HG03139 (cell line): ENCODE measurements around the gene KIF26B.
"Not testable (repeated sequence)": the region's sequence is repeated elsewhere in the genome, so short reads cannot be mapped to it uniquely, and the experiment has no call there.

Source experiments
- ATAC-seq: cut with Tn5 transposase; IDR thresholded peaks from one replicate; pipeline ENCODE4 v1.9.1; 2021; ENCODE audit not compliant: unreplicated experiment

The KIF26B gene

DNA sequence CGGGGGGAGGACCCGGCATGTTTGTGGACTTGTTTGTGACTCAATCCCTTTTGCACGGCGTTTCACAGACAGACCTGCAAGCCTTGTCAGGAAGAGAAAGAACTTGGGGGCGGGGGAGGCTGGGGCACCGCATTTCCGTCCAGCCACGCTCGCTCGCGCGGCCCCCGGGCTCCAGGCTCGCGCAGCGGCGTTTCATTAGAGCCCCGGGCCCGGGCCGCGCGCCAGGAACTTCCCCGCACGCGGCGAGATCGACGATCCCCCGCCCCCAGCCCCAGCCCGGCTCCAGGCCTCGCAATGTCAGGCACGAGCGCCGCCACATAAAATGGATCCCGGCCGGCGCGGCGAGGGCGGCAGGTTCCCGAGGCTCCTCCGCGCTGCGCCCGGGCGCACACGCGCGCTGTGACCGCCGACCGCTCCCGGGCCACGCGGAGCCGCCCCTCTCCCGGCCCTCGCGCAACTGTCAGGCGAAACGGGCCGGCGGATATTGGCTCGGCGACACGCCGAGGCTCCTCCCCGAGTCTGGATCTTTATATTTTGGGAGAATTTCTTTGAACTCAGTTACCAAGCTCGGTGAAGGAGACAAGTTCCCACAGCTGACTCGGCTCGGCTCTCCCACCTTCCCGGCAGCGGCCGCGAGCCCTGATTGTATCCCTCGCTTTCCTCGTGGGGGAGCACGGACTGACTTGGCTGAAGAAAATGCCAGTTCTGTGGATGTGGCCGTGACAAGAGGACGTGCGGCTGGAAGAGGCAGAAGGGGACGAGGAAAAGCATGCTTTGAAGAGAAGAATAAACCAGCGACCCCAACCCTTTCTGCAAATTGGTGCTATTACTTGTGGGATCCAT is at the start of gene KIF26B:
KIF26B (plus strand) TSS at position 557 of the 843 bp plus-strand sequence. CDS start 440 bp downstream, outside the sequence.
- ATAC-seq, result no peak

DNA sequence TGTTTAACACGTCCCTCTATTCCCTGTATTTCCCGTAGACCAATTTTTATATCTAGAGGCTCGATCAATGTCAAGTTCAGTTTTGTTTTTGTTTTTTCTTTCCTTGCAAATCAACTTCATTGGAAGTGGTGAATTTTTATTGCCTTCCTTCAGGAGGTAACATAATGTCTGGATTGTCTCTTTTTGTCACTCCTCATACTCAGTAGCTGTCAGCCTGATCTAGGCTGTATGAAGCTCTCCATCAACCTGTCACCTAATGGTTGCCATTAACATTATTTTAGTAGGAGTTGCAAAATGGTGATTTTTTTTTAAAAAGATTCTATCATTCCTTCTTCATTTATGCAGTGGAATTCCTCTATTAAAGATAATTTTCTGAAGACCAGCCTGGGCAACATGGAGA is 49.7 kb upstream of the KIF26B start:
- ATAC-seq, result no peak

DNA sequence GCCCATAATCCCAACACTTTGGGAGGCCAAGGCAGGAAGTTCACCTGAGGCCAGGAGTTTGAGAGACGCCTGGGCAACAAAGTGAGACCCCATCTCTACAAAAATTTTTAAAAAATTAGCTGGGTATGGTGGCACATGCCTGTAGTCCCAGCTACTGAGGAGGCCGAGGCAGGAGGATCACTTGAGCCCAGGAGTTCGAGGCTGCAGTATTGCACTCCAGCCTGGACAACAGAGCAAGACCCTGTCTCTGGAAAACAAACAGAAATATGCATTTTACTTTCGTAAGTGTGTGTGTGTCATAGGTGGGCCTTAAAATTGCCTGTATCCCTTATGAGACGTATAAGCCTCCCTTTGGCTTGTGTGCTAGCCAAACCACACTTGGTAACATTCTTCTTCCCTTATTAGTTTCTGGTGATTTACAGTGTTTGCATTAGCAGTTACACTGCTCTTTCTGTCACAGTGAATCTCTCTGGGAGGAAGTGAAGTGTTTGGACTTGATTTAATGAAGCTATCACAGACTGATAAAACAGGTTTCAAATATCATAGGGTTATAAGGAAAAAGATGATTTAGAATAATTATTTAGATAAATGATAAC is 48.9 kb upstream of the KIF26B start:
- ATAC-seq, result no peak

GRCh38 chr1:245107776-245108114 is 47.0 kb upstream of the KIF26B start:
- no peak for ATAC-seq

GRCh38 chr1:245108246-245108645 is 46.5 kb upstream of the KIF26B start:
- ATAC-seq, result no peak

DNA sequence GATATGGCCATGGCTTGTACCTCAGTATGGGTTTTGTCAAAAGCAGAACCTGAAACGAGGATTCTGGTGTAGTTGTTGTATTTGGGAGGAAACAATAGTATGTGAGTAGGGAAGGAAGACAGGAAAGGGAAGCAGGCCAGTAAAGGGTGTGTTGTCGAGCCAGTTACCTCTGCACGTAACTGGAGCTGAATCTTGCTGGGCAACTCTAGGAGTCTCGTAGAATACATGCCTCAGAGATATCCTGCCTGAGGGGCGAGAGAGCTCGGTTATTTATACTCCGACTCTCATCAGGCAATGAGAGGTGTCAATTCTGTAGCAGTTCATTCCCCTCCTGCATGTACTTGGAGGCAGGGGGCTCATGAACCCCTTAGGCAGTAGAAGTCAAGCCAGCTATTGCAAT is 45.9 kb upstream of the KIF26B start:
- no peak for ATAC-seq

DNA sequence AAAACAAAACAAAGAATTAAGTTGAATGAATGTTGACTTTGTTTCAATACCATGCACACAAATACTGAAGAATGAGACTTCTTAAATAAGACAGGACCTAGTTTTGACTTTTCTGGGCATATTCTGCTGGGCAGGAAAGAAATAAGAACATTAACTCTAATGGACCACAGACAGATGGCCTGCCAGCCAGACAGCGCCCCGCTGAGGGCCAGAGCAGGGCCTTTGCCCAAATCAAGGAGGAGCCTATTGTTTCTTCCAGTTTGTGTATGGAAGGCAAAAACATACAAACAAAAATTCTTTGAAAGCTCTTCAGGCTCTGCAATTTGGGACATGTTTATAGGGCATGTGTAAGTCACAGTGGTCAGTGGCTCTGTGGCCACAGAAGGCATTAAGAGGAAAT is 44.4 kb upstream of the KIF26B start:
- no peak for ATAC-seq

DNA sequence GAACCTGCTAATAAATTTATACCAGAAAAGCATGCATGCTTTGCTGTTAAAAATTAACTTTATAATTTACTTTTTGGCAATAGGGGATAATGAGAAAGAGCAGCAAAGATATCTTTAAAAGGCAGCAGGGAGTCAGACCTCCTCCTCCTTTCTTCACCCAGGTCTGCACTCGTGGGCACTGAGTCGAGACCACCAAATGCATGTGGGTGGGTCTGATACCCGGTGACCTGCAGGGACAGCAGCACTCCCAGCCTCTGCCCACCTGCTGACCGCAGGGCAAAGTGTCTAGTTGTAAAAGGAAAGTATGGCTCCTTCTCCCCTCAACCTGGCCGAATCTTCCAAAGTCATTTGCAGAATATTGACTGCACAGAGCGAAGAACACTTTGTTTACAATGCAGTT is 43.7 kb upstream of the KIF26B start:
- no peak for ATAC-seq

GRCh38 chr1:245113649-245114048 is 41.1 kb upstream of the KIF26B start:
- ATAC-seq, result no peak

DNA sequence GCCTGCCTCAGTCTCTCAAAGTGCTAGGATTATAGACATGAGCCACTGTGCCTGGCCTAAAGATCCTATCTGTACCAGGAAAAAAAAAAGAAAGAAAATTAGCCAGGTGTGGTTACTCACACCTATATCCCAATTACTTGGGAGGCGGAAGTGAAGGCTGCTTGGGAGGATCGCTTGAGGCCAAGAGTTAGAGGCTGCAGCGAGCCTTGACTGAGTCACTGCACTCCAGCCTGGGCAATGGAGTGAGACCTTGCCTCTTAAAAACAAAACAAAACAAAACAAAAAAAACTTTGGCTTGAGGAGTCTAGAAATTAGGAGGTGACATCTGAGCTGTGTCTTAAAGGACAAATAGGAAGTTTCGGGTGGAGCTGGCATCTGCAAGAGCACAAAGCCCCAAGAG is 38.7 kb upstream of the KIF26B start:
- ATAC-seq, result no peak

DNA sequence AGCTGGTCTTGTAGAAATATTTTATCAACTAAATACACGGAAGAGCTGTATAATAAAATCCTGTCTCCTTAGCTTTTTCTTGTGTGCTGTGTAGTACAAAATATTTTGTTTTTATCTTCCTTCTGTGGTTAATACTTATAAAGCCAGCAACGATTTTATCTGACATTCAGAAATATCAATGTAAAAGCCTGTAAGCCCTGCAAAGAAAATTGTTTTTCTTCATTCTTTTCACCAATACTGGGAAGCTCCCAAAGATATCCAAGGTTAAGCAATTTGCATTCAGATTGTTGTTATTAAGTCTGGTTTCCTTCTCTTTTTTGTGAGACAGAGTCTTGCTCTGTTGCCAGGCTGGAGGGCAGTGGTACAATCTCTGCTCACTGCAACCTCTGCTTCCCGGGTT is 38.0 kb upstream of the KIF26B start:
- no peak for ATAC-seq

- no peak for ATAC-seq
Measured at GRCh38 chr1:245118066-245118465, 36.7 kb upstream of the KIF26B start.

GRCh38 chr1:245118806-245119205 is 36.0 kb upstream of the KIF26B start:
- no peak for ATAC-seq

DNA sequence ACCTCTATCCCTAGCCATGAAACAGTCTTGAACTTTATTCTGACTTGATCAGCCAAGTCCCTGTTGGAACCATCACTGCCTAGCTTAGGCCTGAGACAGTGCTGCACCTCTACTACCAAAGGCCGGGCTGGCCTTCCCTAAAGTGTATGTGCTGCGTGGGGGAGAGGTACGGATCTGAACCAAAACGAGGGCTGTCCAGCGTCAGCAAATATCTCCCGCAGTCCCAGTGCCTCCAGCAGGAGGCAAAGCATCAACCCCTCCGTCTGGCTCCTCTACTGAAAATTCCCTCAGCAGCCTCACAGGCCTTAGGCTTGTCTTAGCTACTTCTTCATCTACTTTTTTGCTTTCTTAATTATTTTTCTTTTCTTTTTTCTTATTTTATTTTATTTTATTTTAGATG is 33.3 kb upstream of the KIF26B start:
- ATAC-seq, result no peak

DNA sequence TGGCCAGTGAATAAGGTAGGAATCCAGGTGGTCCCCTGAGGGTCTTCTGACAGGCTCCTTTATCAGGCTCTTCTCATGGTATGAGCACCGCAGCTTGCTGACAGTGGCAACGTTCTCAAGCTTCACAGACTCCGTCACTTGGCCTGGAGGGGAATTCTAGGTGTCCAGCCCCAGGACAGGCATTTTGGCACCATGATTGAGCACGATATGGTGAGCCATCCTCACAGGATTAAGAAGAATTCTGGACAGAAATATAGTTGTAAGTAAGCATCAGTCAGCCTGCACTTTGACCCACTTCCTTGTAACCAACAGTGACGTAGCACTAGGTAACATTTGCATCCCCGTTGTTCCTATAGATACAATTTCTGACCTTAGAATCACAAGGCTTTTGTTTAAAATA is 30.5 kb upstream of the KIF26B start:
- ATAC-seq, result no peak

DNA sequence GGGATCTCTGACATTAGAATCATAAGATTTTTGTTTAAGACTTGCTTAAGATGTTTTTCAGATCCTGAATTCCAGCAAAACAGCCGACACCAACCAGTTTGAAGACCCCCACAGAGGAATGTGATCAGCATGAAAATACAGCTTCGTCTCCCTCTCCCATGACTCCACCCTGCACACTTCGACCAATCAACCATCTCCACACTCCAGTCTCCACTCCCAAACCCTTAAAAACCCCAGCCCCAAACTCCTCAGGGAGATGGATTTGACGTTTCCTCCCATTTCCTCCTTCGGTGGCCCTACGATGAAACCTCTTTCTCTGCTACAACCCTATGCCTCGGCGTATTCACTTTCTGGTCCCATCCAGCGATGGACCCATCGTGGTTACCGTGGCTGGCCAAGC is 30.1 kb upstream of the KIF26B start:
- no peak for ATAC-seq

GRCh38 chr1:245126530-245126929 is 28.3 kb upstream of the KIF26B start:
- no peak for ATAC-seq

DNA sequence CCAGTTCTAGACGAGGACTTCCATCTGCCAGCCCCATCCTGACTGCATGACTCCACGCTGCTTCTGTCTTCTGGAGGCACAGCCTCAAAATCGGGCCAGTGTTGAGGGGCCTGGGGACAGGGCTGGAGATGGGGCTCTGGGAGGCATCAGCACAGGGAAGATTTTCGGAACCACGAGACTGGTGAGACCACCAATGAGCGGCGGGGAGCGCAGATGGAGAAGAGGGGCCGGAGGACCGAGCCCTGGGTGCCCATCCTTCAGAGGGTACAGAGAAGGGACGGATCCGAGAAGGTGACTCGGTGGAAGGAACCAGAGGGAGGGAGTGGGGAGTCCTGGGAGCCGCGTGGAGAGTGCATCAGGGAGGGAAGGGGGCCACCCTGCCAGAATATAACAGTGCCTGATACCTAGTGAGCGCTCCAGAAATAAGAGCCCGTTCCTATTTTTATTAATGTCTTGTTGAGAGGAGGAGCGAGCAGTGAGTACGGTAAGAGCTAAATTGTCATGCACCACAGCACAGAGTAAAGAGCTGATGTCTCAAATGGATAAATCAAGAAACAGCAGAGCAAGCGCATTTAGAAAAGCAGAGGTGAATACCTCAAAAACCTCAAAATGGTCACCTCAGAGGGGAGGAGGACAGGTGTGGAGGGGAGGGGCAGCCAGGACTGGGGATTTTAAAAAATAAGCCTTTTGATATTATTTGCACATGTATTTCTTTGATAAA is 26.2 kb upstream of the KIF26B start:
- ATAC-seq, result no peak

- ATAC-seq, result no peak
Measured at GRCh38 chr1:245129319-245130240, 25.2 kb upstream of the KIF26B start.

GRCh38 chr1:245130281-245131025 is 24.3 kb upstream of the KIF26B start:
- ATAC-seq, result not testable (repeated sequence)
